ENCODE data around the gene SLC14A1.

SLC14A1 gene

DNA sequence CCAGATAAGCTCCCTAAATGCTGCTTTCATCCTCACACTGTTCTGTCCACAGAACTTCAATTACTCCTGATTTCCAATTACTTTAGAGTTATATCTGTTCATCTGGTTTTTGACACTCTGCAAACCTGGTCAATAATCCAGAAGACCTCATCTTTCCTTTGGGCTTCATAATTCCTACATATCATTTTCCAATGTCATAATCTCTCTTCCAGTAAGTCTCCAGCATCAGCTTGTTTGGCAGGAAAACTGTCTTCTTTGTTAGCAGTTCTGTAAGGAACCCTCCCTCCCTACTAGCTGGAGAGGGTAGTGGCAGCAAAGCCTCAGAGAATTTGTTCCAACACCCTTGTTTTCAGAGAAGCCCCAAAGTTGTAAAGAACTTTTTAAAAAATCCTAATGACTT lies 11.9 kb upstream of the SLC14A1 start:
- H3K14ac ChIP-seq (ENCODE audit: low read length): no peak overlapping the region
- no peak overlapping the region for H3K23ac ChIP-seq (ENCODE audit: low read length)
- H2AFZ ChIP-seq (ENCODE audit: insufficient read depth, low read length, poor library complexity): no peak overlapping the region
- no peak overlapping the region for H4K91ac ChIP-seq (ENCODE audit: low read depth, low read length)
- no peak overlapping the region for H3K18ac ChIP-seq (ENCODE audit: low read length)
- H3K27me3 ChIP-seq (ENCODE audit: insufficient read depth, low read length): no peaks in the 10 kb centered on the region
- H3K4me3 ChIP-seq (ENCODE audit: low read depth, low read length): no peak overlapping the region
- H2BK120ac ChIP-seq (ENCODE audit: insufficient read depth, low read length, poor library complexity): no peak overlapping the region
- no peak overlapping the region for H2BK12ac ChIP-seq (ENCODE audit: low read length)
- H3K9me3 ChIP-seq (ENCODE audit: insufficient read depth, low read depth, low read length): peaks cover 17% of the 10 kb centered on the region
- peaks cover 0 to 6% of the 10 kb centered on the region in 2 experiments for H3K4me1 ChIP-seq (ENCODE audit: control insufficient read depth in 1 of 2, insufficient read depth in 2 of 2, low read length in 2 of 2)
- no peaks in the 10 kb centered on the region for H3K79me2 ChIP-seq (ENCODE audit: control insufficient read depth, insufficient read depth, low read length, poor library complexity)
- no peak overlapping the region for H3K9ac ChIP-seq (ENCODE audit: low read length)
- H2BK5ac ChIP-seq (ENCODE audit: low read depth, low read length, poor library complexity): no peak overlapping the region
- DNase-seq: no peak
- H3K4ac ChIP-seq (ENCODE audit: low read depth, low read length): no peak overlapping the region
- H4K12ac ChIP-seq (ENCODE audit: low read depth, low read length): no peak overlapping the region
- no peaks in the 10 kb centered on the region for H3K79me1 ChIP-seq (ENCODE audit: low read length)
- no peaks in the 10 kb centered on the region for H3K36me3 ChIP-seq (ENCODE audit: control insufficient read depth in 1 of 2, insufficient read depth in 2 of 2, low read length in 2 of 2)
- no peak overlapping the region for H2AK5ac ChIP-seq (ENCODE audit: low read length)
- H4K8ac ChIP-seq (ENCODE audit: low read depth, low read length): no peak overlapping the region
- no peak overlapping the region for H3K4me2 ChIP-seq (ENCODE audit: low read length)
- H3K27ac ChIP-seq (ENCODE audit: low read depth, low read length): no peak overlapping the region

DNA sequence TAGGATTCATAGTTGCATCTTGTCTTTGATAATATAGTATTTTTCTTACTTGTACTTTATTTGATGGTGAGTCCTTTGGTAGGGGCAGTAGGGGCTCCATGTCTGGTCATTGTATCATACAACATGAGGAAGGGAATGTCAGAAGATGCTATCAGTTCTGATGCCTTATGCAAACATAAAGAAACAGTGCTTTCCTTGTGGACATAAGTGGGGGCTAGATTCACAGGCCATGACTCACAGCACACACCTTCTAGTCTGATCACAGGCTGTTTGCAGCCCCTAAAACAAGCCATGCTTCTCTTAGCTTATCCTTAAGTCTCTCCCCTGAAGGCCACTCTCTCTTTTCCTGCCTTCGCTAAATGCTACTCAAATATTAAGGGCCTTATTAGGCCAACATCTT lies 10.7 kb upstream of the SLC14A1 start:
- Histone ChIP-seq H3K9ac (ENCODE audit: low read length) (no peak overlapping the region), H3K27ac (ENCODE audit: low read depth, low read length) (no peak overlapping the region), H3K4me2 (ENCODE audit: low read length) (no peak overlapping the region), H2BK120ac (ENCODE audit: insufficient read depth, low read length, poor library complexity) (no peak overlapping the region), H3K79me1 (ENCODE audit: low read length) (no peaks in the 10 kb centered on the region), H2BK5ac (ENCODE audit: low read depth, low read length, poor library complexity) (no peak overlapping the region), H4K91ac (ENCODE audit: low read depth, low read length) (no peak overlapping the region), H4K12ac (ENCODE audit: low read depth, low read length) (no peak overlapping the region), H3K18ac (ENCODE audit: low read length) (no peak overlapping the region), H3K4me1 (ENCODE audit: control insufficient read depth in 1 of 2, insufficient read depth in 2 of 2, low read length in 2 of 2) (peaks cover 0 to 6% of the 10 kb centered on the region in 2 experiments), H3K4me3 (ENCODE audit: low read depth, low read length) (no peak overlapping the region), H3K23ac (ENCODE audit: low read length) (no peak overlapping the region), H4K8ac (ENCODE audit: low read depth, low read length) (no peak overlapping the region), H3K4ac (ENCODE audit: low read depth, low read length) (no peak overlapping the region), H2AK5ac (ENCODE audit: low read length) (no peak overlapping the region), H2BK12ac (ENCODE audit: low read length) (no peak overlapping the region), H3K9me3 (ENCODE audit: insufficient read depth, low read depth, low read length) (peaks cover 13% of the 10 kb centered on the region), H3K14ac (ENCODE audit: low read length) (no peak overlapping the region), H3K79me2 (ENCODE audit: control insufficient read depth, insufficient read depth, low read length, poor library complexity) (no peaks in the 10 kb centered on the region), H2AFZ (ENCODE audit: insufficient read depth, low read length, poor library complexity) (no peak overlapping the region), H3K27me3 (ENCODE audit: insufficient read depth, low read length) (no peaks in the 10 kb centered on the region), H3K36me3 (ENCODE audit: control insufficient read depth in 1 of 2, insufficient read depth in 2 of 2, low read length in 2 of 2) (no peaks in the 10 kb centered on the region)
- WGBS (ENCODE audit: extremely low coverage, insufficient coverage, insufficient read length): no CpG with 5 or more reads among the region's 1 CpG
- DNase-seq: no peak

- H2AFZ ChIP-seq (ENCODE audit: insufficient read depth, low read length, poor library complexity): no peak overlapping the region
Measured at GRCh38 chr18:45715212-45715780, 8.7 kb upstream of the SLC14A1 start.

GRCh38 chr18:45719106-45719505 lies 4.9 kb upstream of the SLC14A1 start:
- H2BK12ac ChIP-seq (ENCODE audit: low read length): no peak overlapping the region

More at GRCh38 chr18:45715212-45715780, 8.7 kb upstream of the SLC14A1 start:
- no peak overlapping the region for H4K91ac ChIP-seq (ENCODE audit: low read depth, low read length)
- no peak overlapping the region for H3K9ac ChIP-seq (ENCODE audit: low read length)
- H3K4me2 ChIP-seq (ENCODE audit: low read length): no peak overlapping the region
- H3K18ac ChIP-seq (ENCODE audit: low read length): no peak overlapping the region
- H3K27me3 ChIP-seq (ENCODE audit: insufficient read depth, low read length): no peaks in the 10 kb centered on the region
- H4K8ac ChIP-seq (ENCODE audit: low read depth, low read length): no peak overlapping the region
- H3K36me3 ChIP-seq (ENCODE audit: control insufficient read depth in 1 of 2, insufficient read depth in 2 of 2, low read length in 2 of 2): no peaks in the 10 kb centered on the region
- WGBS (ENCODE audit: extremely low coverage, insufficient coverage, insufficient read length): no CpG with 5 or more reads among the region's 5 CpGs
- H3K79me2 ChIP-seq (ENCODE audit: control insufficient read depth, insufficient read depth, low read length, poor library complexity): no peaks in the 10 kb centered on the region
- peaks cover 5% of the 10 kb centered on the region for H3K9me3 ChIP-seq (ENCODE audit: insufficient read depth, low read depth, low read length)
- H3K4me1 ChIP-seq (ENCODE audit: control insufficient read depth in 1 of 2, insufficient read depth in 2 of 2, low read length in 2 of 2): peaks cover 0 to 6% of the 10 kb centered on the region in 2 experiments
- no peak overlapping the region for H4K12ac ChIP-seq (ENCODE audit: low read depth, low read length)
- H2BK12ac ChIP-seq (ENCODE audit: low read length): no peak overlapping the region
- H3K79me1 ChIP-seq (ENCODE audit: low read length): no peaks in the 10 kb centered on the region
- no peak overlapping the region for H3K4me3 ChIP-seq (ENCODE audit: low read depth, low read length)
- no peak for DNase-seq
- no peak overlapping the region for H2AK5ac ChIP-seq (ENCODE audit: low read length)
- no peak overlapping the region for H2BK5ac ChIP-seq (ENCODE audit: low read depth, low read length, poor library complexity)
- no peak overlapping the region for H3K14ac ChIP-seq (ENCODE audit: low read length)
- H3K27ac ChIP-seq (ENCODE audit: low read depth, low read length): no peak overlapping the region
- no peak overlapping the region for H3K23ac ChIP-seq (ENCODE audit: low read length)
- H2BK120ac ChIP-seq (ENCODE audit: insufficient read depth, low read length, poor library complexity): no peak overlapping the region
- H3K4ac ChIP-seq (ENCODE audit: low read depth, low read length): no peak overlapping the region

More at GRCh38 chr18:45719106-45719505, 4.9 kb upstream of the SLC14A1 start:
- no peaks in the 10 kb centered on the region for H3K27me3 ChIP-seq (ENCODE audit: insufficient read depth, low read length)
- no peak overlapping the region for H4K8ac ChIP-seq (ENCODE audit: low read depth, low read length)
- H3K4me1 ChIP-seq (ENCODE audit: control insufficient read depth in 1 of 2, insufficient read depth in 2 of 2, low read length in 2 of 2): peaks cover 0 to 3% of the 10 kb centered on the region in 2 experiments
- H3K79me1 ChIP-seq (ENCODE audit: low read length): no peaks in the 10 kb centered on the region
- H2BK5ac ChIP-seq (ENCODE audit: low read depth, low read length, poor library complexity): no peak overlapping the region
- no peak overlapping the region for H3K4ac ChIP-seq (ENCODE audit: low read depth, low read length)
- H3K23ac ChIP-seq (ENCODE audit: low read length): no peak overlapping the region
- no peak overlapping the region for H3K4me2 ChIP-seq (ENCODE audit: low read length)
- H3K4me3 ChIP-seq (ENCODE audit: low read depth, low read length): no peak overlapping the region
- no peak overlapping the region for H2AK5ac ChIP-seq (ENCODE audit: low read length)
- no peak overlapping the region for H3K27ac ChIP-seq (ENCODE audit: low read depth, low read length)
- no peak for DNase-seq
- no peak overlapping the region for H2AFZ ChIP-seq (ENCODE audit: insufficient read depth, low read length, poor library complexity)
- no peaks in the 10 kb centered on the region for H3K9me3 ChIP-seq (ENCODE audit: insufficient read depth, low read depth, low read length)
- no peak overlapping the region for H4K91ac ChIP-seq (ENCODE audit: low read depth, low read length)
- no peaks in the 10 kb centered on the region for H3K79me2 ChIP-seq (ENCODE audit: control insufficient read depth, insufficient read depth, low read length, poor library complexity)
- H4K12ac ChIP-seq (ENCODE audit: low read depth, low read length): no peak overlapping the region
- H3K36me3 ChIP-seq (ENCODE audit: control insufficient read depth in 1 of 2, insufficient read depth in 2 of 2, low read length in 2 of 2): no peaks in the 10 kb centered on the region
- H2BK120ac ChIP-seq (ENCODE audit: insufficient read depth, low read length, poor library complexity): no peak overlapping the region
- no peak overlapping the region for H3K9ac ChIP-seq (ENCODE audit: low read length)
- no peak overlapping the region for H3K14ac ChIP-seq (ENCODE audit: low read length)
- H3K18ac ChIP-seq (ENCODE audit: low read length): no peak overlapping the region
- no CpG with 5 or more reads among the region's 7 CpGs for WGBS (ENCODE audit: extremely low coverage, insufficient coverage, insufficient read length)
